Spleen (tissue), 11 donors: ENCODE data around the gene RIPOR3. TPM values are rescaled to one million over a fixed set of nuclear protein-coding genes. Genes with fewer than 3 reads are reported as not detected.
A peak's percentile ranks its signal among the peaks of the same experiment; 100 is the strongest.

ENCODE experiments used
- DNase-seq: peaks from one replicate; pipeline ENCODE4 v3.0.0-alpha.2; 2020
- H3K27ac ChIP-seq, 8 donors: fragments of 200-600 bp; sonication (generic) in 7 of 8; 1 replicate in 4 of 8; 2 replicates in 4 of 8; pipeline versions ENCODE4 v1.5.0 to v1.8.0; 2016 to 2021; ENCODE audit warnings: inconsistent platforms in 4 of 8, mild to moderate bottlenecking in 4 of 8, moderate library complexity in 1 of 8
- H3K27me3 ChIP-seq, 7 donors: fragments of 200-600 bp; sonication (generic) in 6 of 7; replicated peaks in 1 of 7; 1 replicate in 4 of 7; 2 replicates in 3 of 7; pipeline versions ENCODE4 v1.5.0 to v1.8.0; 2016 to 2021; ENCODE audit warnings: inconsistent platforms in 3 of 7, mild to moderate bottlenecking in 1 of 7
- H3K36me3 ChIP-seq, 6 donors: fragments of 200-600 bp; sonication (generic) in 5 of 6; 1 replicate in 4 of 6; 2 replicates in 2 of 6; pipeline versions ENCODE4 v1.5.0 to v1.8.0; 2016 to 2021; ENCODE audit warnings: inconsistent platforms in 2 of 6
- H3K4me1 ChIP-seq, 6 donors: fragments of 200-600 bp; sonication (generic) in 5 of 6; 1 replicate in 3 of 6; 2 replicates in 3 of 6; pipeline versions ENCODE4 v1.5.0 to v1.8.0; 2016 to 2021; ENCODE audit warnings: inconsistent platforms in 3 of 6
- H3K4me3 ChIP-seq, 8 donors: fragments of 200-600 bp; sonication (generic) in 7 of 8; 1 replicate in 4 of 8; 2 replicates in 4 of 8; pipeline versions ENCODE4 v1.5.0 to v1.8.0; 2016 to 2021; ENCODE audit warnings: inconsistent platforms in 4 of 8, mild to moderate bottlenecking in 4 of 8, moderate library complexity in 2 of 8
- H3K9me3 ChIP-seq, 8 donors: fragments of 200-600 bp; sonication (generic) in 7 of 8; 1 replicate in 4 of 8; 2 replicates in 4 of 8; pipeline versions ENCODE4 v1.5.0 to v1.8.0; 2016 to 2021; ENCODE audit warnings: inconsistent platforms in 4 of 8
- POLR2A ChIP-seq, 3 donors: fragments of 450-650 bp; IDR thresholded peaks; one replicate each; pipeline ENCODE4 v1.5.1; 2017; ENCODE audit warnings: antibody characterized with exemption in 3 of 3, mild to moderate bottlenecking in 1 of 3
- POLR2AphosphoS5 ChIP-seq, 3 donors: sonication (generic); formaldehyde crosslinking; IDR thresholded peaks; one replicate each; pipeline ENCODE4 v1.5.1; 2017; ENCODE audit warnings: antibody characterized with exemption in 3 of 3
- WGBS, 5 donors: extraction: QIAGEN DNeasy Blood & Tissue Kit in 3 of 5; methylation state at CpG; one replicate each; pipeline versions ENCODE4 v1.1.5 to v1.1.7; 2013 to 2018; 5-methylcytosine and 5-hydroxymethylcytosine counted together
- intact Hi-C: fragments of 100-400 bp; cut with DNase I; formaldehyde crosslinking; loops from one replicate; pipeline ENCODE4 v1.15.0; 2023; ENCODE audit warnings: low total_unique reads
- polyA plus RNA-seq, 3 donors: library from polyadenylated mRNA; stranded (reverse); fragments of 200-250 nt; gene quantifications; one replicate each; pipeline ENCODE4 v1.2.1, GENCODE V29; 2013
- total RNA-seq, 7 donors: library from RNA; depleted of rRNA in 3 of 7; stranded (reverse); fragments of >200 nt in 3 of 7; fragmentation: NEBNext Ultra II Directional in 4 of 7; extraction: Animal tissue kit (Norgen Biotek cat#: 25700) in 4 of 7; gene quantifications; one replicate each; pipeline versions ENCODE4 v1.1.0 to v1.2.1, GENCODE V29; 2016 to 2021
- TF ChIP-seq, protein P1 (sequence below), 11 experiments: fragments of 200-600 bp in 7 of 11; fragments of 450-650 bp in 4 of 11; sonication (generic) in 4 of 11; IDR thresholded peaks in 8 of 11; conservative IDR thresholded peaks in 3 of 11; 1 replicate in 7 of 11; 2 replicates in 4 of 11; pipeline versions ENCODE4 v1.4.0 to v1.8.0; 2016 to 2021; ENCODE audit warnings: antibody characterized with exemption in 11 of 11, inconsistent platforms in 4 of 11, mild to moderate bottlenecking in 1 of 11
- donor health status: healthy with polysubstance abuse.
- donor health status: DM: no; HTN: no; CAD: no; lungs with moderate emphysema.
- donor health status: DM: no; HTN: no; CAD: no.
- donor health status: Bipolar disorder and iron deficiency.
- donor health status: healthy.
- donor health status: DM: no; HTN: no; CAD: no.
- donor health status: DM: yes; HTN: yes; CAD: no.

The RIPOR3 gene
- total and polyA plus RNA-seq, 10 donors = 6.0 to 22.8 (median 13.1) TPM

DNA sequence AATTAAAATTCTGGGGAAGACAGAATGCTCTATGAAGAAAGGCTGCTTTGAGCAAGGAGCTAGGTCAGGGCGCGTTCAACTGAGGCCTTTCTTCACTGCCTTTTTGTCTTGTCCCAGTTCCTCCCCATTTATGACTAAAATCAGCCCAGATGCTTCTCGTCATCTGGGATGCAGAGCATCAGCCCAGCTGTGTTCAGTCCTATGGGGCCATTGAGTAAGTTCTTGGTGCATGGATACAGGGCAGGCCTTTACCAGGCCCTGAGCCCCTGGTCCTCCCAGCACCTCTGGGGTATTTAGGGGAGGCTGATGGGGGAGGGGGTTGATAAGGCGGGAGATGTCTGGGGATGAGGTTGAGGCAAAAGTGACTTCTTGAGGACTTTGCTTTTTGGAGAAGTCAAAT is 125.5 kb downstream of the RIPOR3 start:
- peaks cover 1 to 85% (median 39%) of the 10 kb centered on the region in 6 donors for H3K4me1 ChIP-seq
- H3K27ac ChIP-seq = peak overlapping the region in 1 of 8 donors; percentile 69
- H3K27me3 ChIP-seq = no peaks in the 10 kb centered on the region
- H3K9me3 ChIP-seq = no peaks in the 10 kb centered on the region
- TF ChIP-seq, protein P1, sequence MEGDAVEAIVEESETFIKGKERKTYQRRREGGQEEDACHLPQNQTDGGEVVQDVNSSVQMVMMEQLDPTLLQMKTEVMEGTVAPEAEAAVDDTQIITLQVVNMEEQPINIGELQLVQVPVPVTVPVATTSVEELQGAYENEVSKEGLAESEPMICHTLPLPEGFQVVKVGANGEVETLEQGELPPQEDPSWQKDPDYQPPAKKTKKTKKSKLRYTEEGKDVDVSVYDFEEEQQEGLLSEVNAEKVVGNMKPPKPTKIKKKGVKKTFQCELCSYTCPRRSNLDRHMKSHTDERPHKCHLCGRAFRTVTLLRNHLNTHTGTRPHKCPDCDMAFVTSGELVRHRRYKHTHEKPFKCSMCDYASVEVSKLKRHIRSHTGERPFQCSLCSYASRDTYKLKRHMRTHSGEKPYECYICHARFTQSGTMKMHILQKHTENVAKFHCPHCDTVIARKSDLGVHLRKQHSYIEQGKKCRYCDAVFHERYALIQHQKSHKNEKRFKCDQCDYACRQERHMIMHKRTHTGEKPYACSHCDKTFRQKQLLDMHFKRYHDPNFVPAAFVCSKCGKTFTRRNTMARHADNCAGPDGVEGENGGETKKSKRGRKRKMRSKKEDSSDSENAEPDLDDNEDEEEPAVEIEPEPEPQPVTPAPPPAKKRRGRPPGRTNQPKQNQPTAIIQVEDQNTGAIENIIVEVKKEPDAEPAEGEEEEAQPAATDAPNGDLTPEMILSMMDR (IDR thresholded peaks at IDR 0.05 in 8 of 11, conservative IDR thresholded peaks at IDR 0.05 in 3 of 11) = no peak
- TF ChIP-seq POLR2A (IDR thresholded peaks at IDR 0.05) = no peak
- no peak for TF ChIP-seq POLR2AphosphoS5 (IDR thresholded peaks at IDR 0.05)
- H3K36me3 ChIP-seq = peaks cover 5 to 100% (median 68%) of the 10 kb centered on the region in 6 donors
- no peak for DNase-seq
- no peak overlapping the region for H3K4me3 ChIP-seq
- intact Hi-C loops = no loop called here
- WGBS, 5 donors = 89 to 97% (median 92%) methylated on average over 4 of the region's 4 CpGs

DNA sequence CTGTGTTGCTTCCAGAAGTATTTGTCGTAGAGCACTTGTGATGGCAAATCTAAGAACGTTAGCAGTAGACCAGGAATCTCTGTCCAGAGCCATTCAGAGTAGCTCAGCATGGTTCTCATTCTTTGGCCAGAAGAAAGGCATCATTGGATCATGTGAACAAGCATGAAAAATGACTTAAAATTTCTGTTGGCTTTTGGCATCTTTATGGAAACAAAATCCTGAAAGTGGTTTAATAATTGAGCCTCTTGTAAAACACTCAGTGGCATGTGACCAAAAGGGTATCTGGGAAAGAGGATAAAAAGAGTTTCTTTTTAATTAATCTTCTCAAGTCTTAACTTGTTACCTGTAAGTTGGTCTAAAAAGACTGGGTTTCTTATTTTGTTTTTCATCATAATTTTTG is 126.0 kb downstream of the RIPOR3 start:
- intact Hi-C loops = no loop called here
- TF ChIP-seq, protein P1 (IDR thresholded peaks at IDR 0.05 in 8 of 11, conservative IDR thresholded peaks at IDR 0.05 in 3 of 11) = no peak
- TF ChIP-seq POLR2AphosphoS5 (IDR thresholded peaks at IDR 0.05) (no peak), POLR2A (IDR thresholded peaks at IDR 0.05) (no peak)
- Histone ChIP-seq H3K36me3 (peaks cover 5 to 97% (median 70%) of the 10 kb centered on the region in 6 donors), H3K27ac (no peak overlapping the region), H3K4me1 (peaks cover 3 to 85% (median 39%) of the 10 kb centered on the region in 6 donors), H3K9me3 (no peaks in the 10 kb centered on the region), H3K4me3 (no peak overlapping the region), H3K27me3 (no peaks in the 10 kb centered on the region)
- 79 to 93% (median 91%) methylated on average over 2 of the region's 2 CpGs for WGBS, 5 donors
- DNase-seq = no peak

DNA sequence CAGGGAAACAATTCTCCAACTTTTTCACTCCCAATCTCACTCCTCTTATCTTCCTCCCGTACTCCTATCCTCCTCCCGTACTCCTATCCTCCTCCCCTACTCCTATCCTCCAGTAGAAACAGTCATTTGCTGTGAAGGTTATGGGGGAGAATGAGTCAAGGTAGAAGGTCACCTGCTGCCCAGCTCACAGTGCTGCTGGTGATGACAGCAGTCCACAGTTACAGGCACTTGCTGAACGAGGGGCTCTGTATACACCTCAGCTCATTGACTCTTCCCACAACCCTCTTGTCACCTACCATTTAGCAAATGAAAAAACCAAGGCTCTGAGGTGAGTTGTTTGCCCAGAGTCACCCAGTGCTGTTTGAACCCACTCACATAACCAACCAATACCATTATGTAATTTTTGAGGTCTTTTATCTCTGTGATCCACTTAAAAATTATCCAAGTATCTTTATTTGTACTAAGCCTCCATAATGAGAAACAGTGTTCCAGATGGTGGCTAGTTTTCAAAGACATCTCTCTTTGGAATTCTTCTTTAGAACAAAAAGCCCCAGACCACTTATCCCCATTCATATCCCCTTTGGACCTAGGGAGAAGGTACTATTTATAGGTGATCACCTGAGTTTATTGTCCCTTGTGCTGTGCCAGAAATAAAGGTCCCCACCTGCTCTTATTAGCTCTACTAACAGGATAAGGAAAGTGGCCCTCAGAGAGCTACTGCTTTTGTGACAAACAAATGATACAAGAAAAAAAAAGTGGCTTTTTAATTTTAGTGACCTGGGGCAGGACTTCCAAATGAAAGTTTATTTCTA is 128.0 kb downstream of the RIPOR3 start:
- peaks cover 0 to 78% (median 55%) of the 10 kb centered on the region in 6 donors for H3K36me3 ChIP-seq
- no peaks in the 10 kb centered on the region for H3K9me3 ChIP-seq
- intact Hi-C loops = no loop called here
- H3K27ac ChIP-seq = no peak overlapping the region
- no peaks in the 10 kb centered on the region for H3K27me3 ChIP-seq
- H3K4me1 ChIP-seq = peaks cover 3 to 85% (median 38%) of the 10 kb centered on the region in 6 donors
- no peak for TF ChIP-seq POLR2AphosphoS5 (IDR thresholded peaks at IDR 0.05)
- 85 to 97% (median 93%) methylated on average over 3 of the region's 3 CpGs for WGBS, 5 donors
- DNase-seq = no peak
- H3K4me3 ChIP-seq = no peak overlapping the region

DNA sequence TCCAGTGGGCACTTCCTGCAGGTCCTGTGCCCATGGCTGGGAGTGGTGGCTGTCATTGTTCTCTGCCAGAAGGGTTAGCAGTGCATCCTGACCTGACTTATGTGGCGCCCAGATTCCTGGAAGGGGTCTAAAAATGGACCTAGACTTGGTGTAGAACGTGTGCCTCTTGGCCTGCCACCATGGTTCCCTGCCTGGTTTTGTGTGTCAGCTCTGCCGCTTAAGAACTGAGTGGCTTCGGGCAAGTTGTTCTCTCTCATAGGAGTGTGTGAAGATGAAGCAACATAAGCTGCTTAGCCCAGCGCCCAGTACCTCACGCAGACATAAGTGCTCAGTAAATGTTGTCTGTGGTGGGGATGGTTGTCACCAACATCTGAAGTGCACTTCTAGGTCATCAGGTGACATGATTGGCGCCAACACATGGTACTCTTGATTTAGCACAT is 129.1 kb downstream of the RIPOR3 start:
- no peak for DNase-seq
- TF ChIP-seq, protein P1 (IDR thresholded peaks at IDR 0.05 in 8 of 11, conservative IDR thresholded peaks at IDR 0.05 in 3 of 11) = no peak
- TF ChIP-seq POLR2A (IDR thresholded peaks at IDR 0.05) (no peak), POLR2AphosphoS5 (IDR thresholded peaks at IDR 0.05) (peak in 1 of 3 donors; percentile 4)
- Histone ChIP-seq H3K27ac (peak overlapping the region in 1 of 8 donors; percentile 22), H3K36me3 (peaks cover 0 to 74% (median 48%) of the 10 kb centered on the region in 6 donors), H3K4me1 (peaks cover 3 to 85% (median 36%) of the 10 kb centered on the region in 6 donors), H3K4me3 (no peak overlapping the region), H3K9me3 (no peaks in the 10 kb centered on the region), H3K27me3 (no peaks in the 10 kb centered on the region)
- WGBS, 5 donors = 83 to 91% (median 89%) methylated on average over 7 of the region's 7 CpGs
- intact Hi-C loops = no loop called here
